MM.1S (cell line): ENCODE measurements around the gene EIF2D.

Experiments
- CTCF ChIP-seq: fragments of 300-600 bp; sonication (generic); IDR thresholded peaks from 2 replicates; pipeline ENCODE4 v1.5.1; 2016; ENCODE audit warnings: antibody characterized with exemption, low read length, mixed read lengths
- EZH2 ChIP-seq: fragments of 300-600 bp; sonication (generic); optimal IDR thresholded peaks from 2 replicates; pipeline ENCODE3; 2017; ENCODE audit warnings: low read depth, mild to moderate bottlenecking, antibody characterized with exemption, low read length, mixed read lengths
- EZH2phosphoT487 ChIP-seq: fragments of 300-600 bp; sonication (generic); IDR thresholded peaks from 2 replicates; pipeline ENCODE4 v1.6.1; 2018; ENCODE audit warnings: antibody characterized with exemption, low read length

- TF ChIP-seq CTCF (no peak), EZH2phosphoT487 (no peak), EZH2 (no peak)
Measured at GRCh38 chr1:206600527-206600926, 11.7 kb downstream of the EIF2D start.
